Pancreas (tissue), 10 donors: ENCODE measurements around the gene IL17RD. TPM values are rescaled to one million over a fixed set of nuclear protein-coding genes. Genes with fewer than 3 reads are reported as not detected.
A peak's percentile ranks its signal among the peaks of the same experiment; 100 is the strongest.

Experiments
- ATAC-seq, 4 donors: fragments of 200-7000 bp; cut with Tn5 transposase; one replicate each; pipeline versions ENCODE4 v1.8.0 to v1.9.1; 2020; ENCODE audit warnings: mild to moderate bottlenecking in 4 of 4, moderate library complexity in 4 of 4
- DNase-seq, 6 donors: peaks; one replicate each; pipeline ENCODE4 v3.0.0-alpha.2; 2020
- FAIRE-seq: peaks from 2 replicates; lab custom pipeline; 2012; peaks lifted over from hg19 to GRCh38; lab: Jason Lieb, UNC
- H3K27ac ChIP-seq, 4 donors: fragments of 200-600 bp; sonication (generic); 1 replicate in 3 of 4; 2 replicates in 1 of 4; pipeline versions ENCODE4 v1.5.0 to v1.8.0; 2020
- H3K27me3 ChIP-seq, 4 donors: fragments of 200-600 bp; one replicate each; pipeline ENCODE4 v1.8.0; 2021
- H3K36me3 ChIP-seq, 3 donors: fragments of 200-600 bp; sonication (generic) in 1 of 3; one replicate each; pipeline versions ENCODE4 v1.5.0 to v1.8.0; 2020 to 2021
- H3K4me1 ChIP-seq, 3 donors: fragments of 200-600 bp; one replicate each; pipeline ENCODE4 v1.8.0; 2021
- H3K4me3 ChIP-seq, 4 donors: fragments of 200-600 bp; sonication (generic) in 2 of 4; one replicate each; pipeline versions ENCODE4 v1.5.0 to v1.8.0; 2020 to 2021
- H3K9me3 ChIP-seq, 4 donors: fragments of 200-600 bp; one replicate each; pipeline ENCODE4 v1.8.0; 2021
- WGBS, 2 donors: extraction: QIAGEN DNeasy Blood & Tissue Kit; methylation state at CpG; one replicate each; pipeline ENCODE4 v1.1.7; 2013; 5-methylcytosine and 5-hydroxymethylcytosine counted together
- intact Hi-C, 3 donors: fragments of 100-400 bp; cut with DNase I; formaldehyde crosslinking; loops; one replicate each; pipeline versions ENCODE4 v1.11.1 to v1.14.2; 2022
- polyA plus RNA-seq, 2 donors: library from polyadenylated mRNA; stranded (reverse); fragments of 200-250 nt; gene quantifications; one replicate each; pipeline ENCODE4 v1.2.3, GENCODE V29; 2013
- total RNA-seq, 6 donors: library from RNA; stranded (reverse); fragmentation: NEBNext Ultra II Directional in 4 of 6; extraction: Animal tissue kit (Norgen Biotek cat#: 25700) in 4 of 6; gene quantifications; one replicate each; pipeline versions ENCODE4 v1.2.1 to v1.2.4, GENCODE V29; 2021 to 2023
- TF ChIP-seq, protein P1 (sequence below), 4 donors: fragments of 200-600 bp; sonication (generic) in 3 of 4; IDR thresholded peaks; one replicate each; pipeline versions ENCODE4 v1.5.0 to v1.8.0; 2021; ENCODE audit warnings: antibody characterized with exemption in 4 of 4
- donor health status: healthy with polysubstance abuse.
- donor health status: DM: no; HTN: no; CAD: no; lungs with moderate emphysema.
- donor health status: DM: no; HTN: no; CAD: no.
- donor health status: control.
- donor health status: control.
- donor health status: Bipolar disorder and iron deficiency.
- donor health status: DM: yes; HTN: yes; CAD: no.
- donor health status: DM: no; HTN: no; CAD: no.
- donor health status: DM: no; HTN: no; CAD: no.
- donor health status: DM: yes; HTN: yes; CAD: no.

IL17RD gene
- total and polyA plus RNA-seq, 8 donors: 0.42 to 3.9 (median 1.9) TPM

DNA sequence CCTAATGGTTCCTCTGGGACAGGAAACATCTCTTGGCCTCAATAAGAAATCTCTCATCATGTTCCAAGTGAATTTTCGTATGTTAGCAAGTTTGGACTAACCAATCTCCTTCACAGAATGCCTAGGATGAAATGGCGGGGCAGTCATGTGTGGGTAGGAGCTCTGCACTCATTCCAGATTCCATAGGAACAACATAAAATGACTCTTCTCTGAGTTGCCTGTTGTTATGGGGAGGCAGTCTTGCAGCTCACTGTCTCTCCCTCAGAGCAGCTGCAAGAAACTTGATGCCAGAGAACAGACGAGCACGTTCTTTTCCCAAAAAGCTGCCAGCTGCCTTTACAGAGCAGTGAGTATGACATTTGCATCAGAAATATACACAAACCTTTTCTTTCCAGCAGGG is 70.6 kb downstream of the IL17RD start:
- Histone ChIP-seq H3K27me3 (no peaks in the 10 kb centered on the region), H3K4me1 (no peaks in the 10 kb centered on the region), H3K36me3 (no peaks in the 10 kb centered on the region), H3K4me3 (no peak overlapping the region), H3K27ac (no peak overlapping the region), H3K9me3 (no peaks in the 10 kb centered on the region)
- FAIRE-seq (no peak), ATAC-seq (no peak), DNase-seq (no peak)
- intact Hi-C loops: loop anchor here in 1 of 3 donors (10.0 kb wide), 1 partner anchor 130 kb away; the partner anchor contains the start of gene APPL1
- TF ChIP-seq, protein P1, sequence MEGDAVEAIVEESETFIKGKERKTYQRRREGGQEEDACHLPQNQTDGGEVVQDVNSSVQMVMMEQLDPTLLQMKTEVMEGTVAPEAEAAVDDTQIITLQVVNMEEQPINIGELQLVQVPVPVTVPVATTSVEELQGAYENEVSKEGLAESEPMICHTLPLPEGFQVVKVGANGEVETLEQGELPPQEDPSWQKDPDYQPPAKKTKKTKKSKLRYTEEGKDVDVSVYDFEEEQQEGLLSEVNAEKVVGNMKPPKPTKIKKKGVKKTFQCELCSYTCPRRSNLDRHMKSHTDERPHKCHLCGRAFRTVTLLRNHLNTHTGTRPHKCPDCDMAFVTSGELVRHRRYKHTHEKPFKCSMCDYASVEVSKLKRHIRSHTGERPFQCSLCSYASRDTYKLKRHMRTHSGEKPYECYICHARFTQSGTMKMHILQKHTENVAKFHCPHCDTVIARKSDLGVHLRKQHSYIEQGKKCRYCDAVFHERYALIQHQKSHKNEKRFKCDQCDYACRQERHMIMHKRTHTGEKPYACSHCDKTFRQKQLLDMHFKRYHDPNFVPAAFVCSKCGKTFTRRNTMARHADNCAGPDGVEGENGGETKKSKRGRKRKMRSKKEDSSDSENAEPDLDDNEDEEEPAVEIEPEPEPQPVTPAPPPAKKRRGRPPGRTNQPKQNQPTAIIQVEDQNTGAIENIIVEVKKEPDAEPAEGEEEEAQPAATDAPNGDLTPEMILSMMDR (IDR thresholded peaks at IDR 0.05): no peak
- WGBS, 2 donors: 84% methylated on average over 4 of the region's 4 CpGs

GRCh38 chr3:57093971-57094535 is 71.1 kb downstream of the IL17RD start:
- Histone ChIP-seq H3K9me3 (no peaks in the 10 kb centered on the region), H3K27me3 (no peaks in the 10 kb centered on the region), H3K4me3 (no peak overlapping the region), H3K36me3 (no peaks in the 10 kb centered on the region), H3K27ac (no peak overlapping the region), H3K4me1 (no peaks in the 10 kb centered on the region)
- FAIRE-seq (no peak), ATAC-seq (no peak), DNase-seq (no peak)
- intact Hi-C loops: loop anchor here in 1 of 3 donors (10.0 kb wide), 1 partner anchor 131 kb away; the partner anchor contains the start of gene APPL1
- TF ChIP-seq, protein P1 (IDR thresholded peaks at IDR 0.05): no peak
- 68 to 77% methylated on average over 6 of the region's 6 CpGs for WGBS, 2 donors

DNA sequence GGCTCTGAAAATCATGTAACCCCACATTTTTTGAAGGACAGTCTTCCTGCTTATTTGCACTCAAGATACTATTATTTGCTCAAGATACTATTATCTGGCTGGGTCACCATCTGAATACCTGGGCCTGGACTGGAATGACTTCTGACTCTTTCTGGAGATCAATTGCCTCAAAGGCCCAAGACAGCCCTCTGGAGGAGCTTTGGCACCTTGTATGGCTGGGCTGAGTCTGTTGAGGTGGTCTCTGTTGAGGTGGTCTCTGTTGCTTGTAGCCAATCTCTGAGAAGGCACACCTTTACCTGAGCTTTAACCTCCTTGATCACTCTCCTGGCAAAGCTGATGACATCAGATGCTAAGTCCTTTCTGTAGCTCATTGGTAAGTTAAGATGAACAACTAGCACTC is 71.7 kb downstream of the IL17RD start:
- no peaks in the 10 kb centered on the region for H3K4me1 ChIP-seq
- TF ChIP-seq, protein P1 (IDR thresholded peaks at IDR 0.05): no peak
- FAIRE-seq (no peak), ATAC-seq (no peak), DNase-seq (no peak)
- no peaks in the 10 kb centered on the region for H3K27me3 ChIP-seq
- no peak overlapping the region for H3K27ac ChIP-seq
- no peaks in the 10 kb centered on the region for H3K36me3 ChIP-seq
- no peak overlapping the region for H3K4me3 ChIP-seq
- no peaks in the 10 kb centered on the region for H3K9me3 ChIP-seq
- intact Hi-C loops: loop anchor here in 1 of 3 donors (10.0 kb wide), 1 partner anchor 131 kb away; the partner anchor contains the start of gene APPL1

DNA sequence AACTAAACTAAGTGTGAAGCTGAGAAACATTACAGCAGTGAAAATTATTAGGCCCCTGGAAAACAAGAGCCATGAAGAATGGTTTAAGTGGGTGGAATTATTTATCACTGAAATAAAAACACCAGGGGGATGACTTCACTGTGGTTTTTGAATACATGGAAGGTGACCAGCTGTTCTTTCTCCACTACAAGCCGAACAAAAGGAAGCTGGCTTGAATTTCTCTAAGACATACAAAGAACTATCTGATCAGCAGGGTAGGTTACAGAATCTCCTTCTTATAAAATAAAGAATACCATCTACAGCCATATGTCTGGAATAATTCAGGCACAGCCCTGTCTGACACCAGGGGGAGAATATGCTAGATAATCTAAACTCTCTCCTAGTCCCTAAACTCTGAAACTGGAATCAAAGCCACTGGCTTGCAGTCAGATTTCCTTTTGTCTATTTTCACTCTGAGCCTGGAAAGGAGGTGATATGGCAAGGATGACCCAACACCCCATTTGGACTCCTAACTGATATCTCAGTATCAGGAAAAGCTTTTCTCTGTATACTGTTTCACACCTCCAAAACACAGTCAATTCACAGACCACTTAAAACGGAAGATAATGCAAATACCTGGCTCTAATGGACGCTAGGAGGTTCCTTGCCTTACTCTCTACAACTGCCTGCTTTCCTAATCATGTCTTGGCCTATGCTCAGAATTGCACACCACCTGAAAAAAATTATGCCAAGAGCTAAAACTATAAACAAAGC is 73.5 kb downstream of the IL17RD start:
- no peak for DNase-seq
- WGBS, 2 donors: 80 to 84% methylated on average over 3 of the region's 3 CpGs
- intact Hi-C loops: loop anchor here in 1 of 3 donors (10.0 kb wide), 1 partner anchor 133 kb away; the partner anchor contains the start of gene APPL1

More for the DNA sequence above, 73.5 kb downstream of the IL17RD start:
- no peaks in the 10 kb centered on the region for H3K9me3 ChIP-seq
- H3K27ac ChIP-seq: no peak overlapping the region
- TF ChIP-seq, protein P1 (IDR thresholded peaks at IDR 0.05): no peak
- no peaks in the 10 kb centered on the region for H3K36me3 ChIP-seq
- ATAC-seq: peak in 1 of 4 donors; percentile 20
- no peak for FAIRE-seq
- H3K4me1 ChIP-seq: no peaks in the 10 kb centered on the region
- no peaks in the 10 kb centered on the region for H3K27me3 ChIP-seq
- no peak overlapping the region for H3K4me3 ChIP-seq
